ENCODE results near the gene CNGB1.

- TF ChIP-seq, protein P1, sequence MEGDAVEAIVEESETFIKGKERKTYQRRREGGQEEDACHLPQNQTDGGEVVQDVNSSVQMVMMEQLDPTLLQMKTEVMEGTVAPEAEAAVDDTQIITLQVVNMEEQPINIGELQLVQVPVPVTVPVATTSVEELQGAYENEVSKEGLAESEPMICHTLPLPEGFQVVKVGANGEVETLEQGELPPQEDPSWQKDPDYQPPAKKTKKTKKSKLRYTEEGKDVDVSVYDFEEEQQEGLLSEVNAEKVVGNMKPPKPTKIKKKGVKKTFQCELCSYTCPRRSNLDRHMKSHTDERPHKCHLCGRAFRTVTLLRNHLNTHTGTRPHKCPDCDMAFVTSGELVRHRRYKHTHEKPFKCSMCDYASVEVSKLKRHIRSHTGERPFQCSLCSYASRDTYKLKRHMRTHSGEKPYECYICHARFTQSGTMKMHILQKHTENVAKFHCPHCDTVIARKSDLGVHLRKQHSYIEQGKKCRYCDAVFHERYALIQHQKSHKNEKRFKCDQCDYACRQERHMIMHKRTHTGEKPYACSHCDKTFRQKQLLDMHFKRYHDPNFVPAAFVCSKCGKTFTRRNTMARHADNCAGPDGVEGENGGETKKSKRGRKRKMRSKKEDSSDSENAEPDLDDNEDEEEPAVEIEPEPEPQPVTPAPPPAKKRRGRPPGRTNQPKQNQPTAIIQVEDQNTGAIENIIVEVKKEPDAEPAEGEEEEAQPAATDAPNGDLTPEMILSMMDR (IDR thresholded peaks at IDR 0.05; ENCODE audit: poor library complexity), result no peak
- TF ChIP-seq EZH2 (IDR thresholded peaks at IDR 0.05; ENCODE audit: borderline replicate concordance), result no peak
These were observed 52.5 kb downstream of the CNGB1 start for GRCh38 chr16:57918444-57918843.
